Measurements from ENCODE around the gene KLHDC2. TPM values are rescaled to one million over a fixed set of nuclear protein-coding genes. Genes with fewer than 3 reads are reported as not detected.
"Not testable (repeated sequence)": the region's sequence is repeated elsewhere in the genome, so short reads cannot be mapped to it uniquely, and the experiment has no call there.

KLHDC2 gene
- total RNA-seq, 4 donors from 2014 or later = 38.4 to 74.3 (median 66.2) TPM

DNA sequence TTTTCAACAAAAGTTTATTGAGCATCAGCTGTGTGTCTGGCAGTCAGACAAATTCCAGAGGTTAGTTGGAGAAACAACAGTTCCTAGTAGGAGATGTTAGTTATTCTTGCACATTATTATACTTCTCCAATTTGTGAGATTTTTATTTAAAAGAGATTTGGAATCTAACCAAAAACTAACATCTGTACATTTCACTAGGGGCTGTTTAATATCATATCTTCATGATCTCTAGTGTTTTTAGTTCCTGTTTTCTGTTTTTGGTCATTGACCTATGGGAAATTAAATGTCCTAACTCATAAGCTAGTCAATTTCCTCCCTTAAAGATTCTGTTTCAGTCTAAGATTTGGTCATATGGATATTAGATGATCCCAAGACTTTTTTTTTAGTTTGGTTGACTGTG is 34.1 kb upstream of the KLHDC2 start:
- H3K36me3 ChIP-seq = peaks cover 0 to 60% (median 0%) of the 10 kb centered on the region in 3 donors
- TF ChIP-seq, protein P1, sequence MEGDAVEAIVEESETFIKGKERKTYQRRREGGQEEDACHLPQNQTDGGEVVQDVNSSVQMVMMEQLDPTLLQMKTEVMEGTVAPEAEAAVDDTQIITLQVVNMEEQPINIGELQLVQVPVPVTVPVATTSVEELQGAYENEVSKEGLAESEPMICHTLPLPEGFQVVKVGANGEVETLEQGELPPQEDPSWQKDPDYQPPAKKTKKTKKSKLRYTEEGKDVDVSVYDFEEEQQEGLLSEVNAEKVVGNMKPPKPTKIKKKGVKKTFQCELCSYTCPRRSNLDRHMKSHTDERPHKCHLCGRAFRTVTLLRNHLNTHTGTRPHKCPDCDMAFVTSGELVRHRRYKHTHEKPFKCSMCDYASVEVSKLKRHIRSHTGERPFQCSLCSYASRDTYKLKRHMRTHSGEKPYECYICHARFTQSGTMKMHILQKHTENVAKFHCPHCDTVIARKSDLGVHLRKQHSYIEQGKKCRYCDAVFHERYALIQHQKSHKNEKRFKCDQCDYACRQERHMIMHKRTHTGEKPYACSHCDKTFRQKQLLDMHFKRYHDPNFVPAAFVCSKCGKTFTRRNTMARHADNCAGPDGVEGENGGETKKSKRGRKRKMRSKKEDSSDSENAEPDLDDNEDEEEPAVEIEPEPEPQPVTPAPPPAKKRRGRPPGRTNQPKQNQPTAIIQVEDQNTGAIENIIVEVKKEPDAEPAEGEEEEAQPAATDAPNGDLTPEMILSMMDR (IDR thresholded peaks at IDR 0.05) = no peak
- TF ChIP-seq POLR2A (IDR thresholded peaks at IDR 0.05) (no peak), EP300 (IDR thresholded peaks at IDR 0.05) (no peak)
- no peak for DNase-seq (ENCODE audit: low spot score in 2 of 2)
- H3K27ac ChIP-seq = no peak overlapping the region
- no peak overlapping the region for H3K4me3 ChIP-seq
- no peaks in the 10 kb centered on the region for H3K4me1 ChIP-seq
- H3K9me3 ChIP-seq = no peaks in the 10 kb centered on the region
- H3K27me3 ChIP-seq = no peaks in the 10 kb centered on the region

DNA sequence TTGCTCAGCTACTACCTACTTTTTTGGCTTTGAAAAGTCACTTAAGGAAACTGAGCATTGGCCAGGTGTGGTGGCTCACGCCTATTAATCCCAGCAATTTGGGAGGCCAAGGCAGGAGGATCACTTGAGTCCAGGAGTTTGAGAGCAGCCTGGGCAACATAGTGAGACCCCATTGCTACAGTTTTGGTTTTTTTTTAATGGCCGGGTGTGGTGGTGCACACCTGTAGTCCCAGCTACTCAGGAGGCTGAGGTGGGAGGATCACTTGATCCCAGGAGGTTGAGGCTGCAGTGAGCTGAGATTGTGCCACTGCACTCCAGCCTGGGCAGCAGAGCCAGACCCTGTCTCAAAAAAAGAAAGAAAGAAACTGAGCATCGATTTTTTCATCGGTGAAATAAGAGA is 32.3 kb upstream of the KLHDC2 start:
- not testable (repeated sequence) for H3K4me3 ChIP-seq; DNase-seq (ENCODE audit: low spot score in 2 of 2); H3K9me3 ChIP-seq; H3K4me1 ChIP-seq; H3K27me3 ChIP-seq; H3K27ac ChIP-seq
- WGBS, 2 donors = 94 to 97% methylated on average over 4 of the region's 4 CpGs
- H3K36me3 ChIP-seq = peaks cover 0 to 56% (median 0%) of the 10 kb centered on the region in 3 donors

GRCh38 chr14:49745191-49745590 is 22.8 kb upstream of the KLHDC2 start:
- TF ChIP-seq, protein P1 (IDR thresholded peaks at IDR 0.05) = no peak
- TF ChIP-seq EP300 (IDR thresholded peaks at IDR 0.05) (no peak), POLR2A (IDR thresholded peaks at IDR 0.05) (no peak)
- DNase-seq (ENCODE audit: low spot score in 2 of 2) = no peak
- H3K4me1 ChIP-seq = no peaks in the 10 kb centered on the region
- 85 to 94% methylated on average over 1 of the region's 1 CpG for WGBS, 2 donors
- no peak overlapping the region for H3K4me3 ChIP-seq
- no peaks in the 10 kb centered on the region for H3K9me3 ChIP-seq
- no peaks in the 10 kb centered on the region for H3K27me3 ChIP-seq
- H3K27ac ChIP-seq = no peak overlapping the region
- peaks cover 0 to 92% (median 0%) of the 10 kb centered on the region in 3 donors for H3K36me3 ChIP-seq

GRCh38 chr14:49746476-49746875 is 21.5 kb upstream of the KLHDC2 start:
- H3K27me3 ChIP-seq; H3K9me3 ChIP-seq; DNase-seq (ENCODE audit: low spot score in 2 of 2); H3K27ac ChIP-seq; H3K4me3 ChIP-seq; H3K4me1 ChIP-seq: not testable (repeated sequence)
- peaks cover 0 to 81% (median 0%) of the 10 kb centered on the region in 3 donors for H3K36me3 ChIP-seq

DNA sequence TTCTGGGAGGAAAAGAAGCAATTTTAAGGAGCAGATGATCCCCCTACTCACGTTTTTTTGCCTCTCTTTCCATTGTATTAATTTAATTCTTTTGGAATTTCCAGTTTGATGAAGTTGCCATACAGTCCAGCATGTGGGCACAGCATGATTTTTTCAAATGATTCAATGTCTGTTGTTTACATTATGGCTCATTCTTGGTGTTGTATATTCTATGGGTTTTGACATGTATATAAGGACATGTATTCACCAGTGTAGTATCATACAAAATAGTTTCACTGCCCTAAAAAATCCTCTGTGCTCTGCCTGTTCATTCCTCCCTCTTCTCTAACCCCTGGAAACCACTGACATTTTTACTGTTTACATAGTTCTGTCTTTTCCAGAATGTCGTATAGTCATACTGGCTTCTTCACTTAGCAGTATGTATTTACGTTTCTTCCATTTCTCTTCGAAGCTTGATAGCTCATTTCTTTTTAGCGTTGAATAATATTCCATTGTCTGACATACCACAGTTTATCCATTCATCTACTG is 13.3 kb upstream of the KLHDC2 start:
- Histone ChIP-seq H3K36me3 (peaks cover 0 to 41% (median 0%) of the 10 kb centered on the region in 3 donors), H3K27ac (no peak overlapping the region), H3K9me3 (no peaks in the 10 kb centered on the region), H3K4me1 (no peaks in the 10 kb centered on the region), H3K4me3 (no peak overlapping the region), H3K27me3 (no peaks in the 10 kb centered on the region)
- no peak for DNase-seq (ENCODE audit: low spot score in 2 of 2)
- TF ChIP-seq POLR2A (IDR thresholded peaks at IDR 0.05) (no peak), EP300 (IDR thresholded peaks at IDR 0.05) (no peak)
- TF ChIP-seq, protein P1 (IDR thresholded peaks at IDR 0.05) = no peak
- 71 to 73% methylated on average over 5 of the region's 5 CpGs for WGBS, 2 donors

DNA sequence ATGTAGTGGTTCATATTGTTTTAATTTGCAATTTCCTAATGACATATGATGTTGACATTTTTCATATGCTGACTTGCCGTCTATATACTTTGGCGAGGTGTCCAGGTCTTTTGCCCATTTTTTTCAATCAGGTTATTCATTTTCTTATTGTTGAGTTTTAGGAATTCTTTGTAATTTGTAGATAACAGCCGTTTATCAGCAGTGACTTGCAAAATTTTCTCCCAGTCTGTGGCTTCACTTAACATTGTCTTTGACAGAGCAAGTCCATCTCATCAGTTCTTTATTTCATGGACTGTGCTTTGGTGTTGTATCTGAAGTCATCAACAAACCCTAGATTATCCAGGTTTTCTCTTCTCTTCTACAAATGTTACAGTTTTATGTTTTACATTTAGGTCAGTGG is 12.6 kb upstream of the KLHDC2 start:
- H3K27me3 ChIP-seq = no peaks in the 10 kb centered on the region
- WGBS, 2 donors = 86 to 93% methylated on average over 3 of the region's 3 CpGs
- DNase-seq (ENCODE audit: low spot score in 2 of 2) = no peak
- H3K9me3 ChIP-seq = no peaks in the 10 kb centered on the region
- peaks cover 0 to 33% (median 0%) of the 10 kb centered on the region in 3 donors for H3K36me3 ChIP-seq
- no peak overlapping the region for H3K27ac ChIP-seq
- no peak overlapping the region for H3K4me3 ChIP-seq
- no peaks in the 10 kb centered on the region for H3K4me1 ChIP-seq
- TF ChIP-seq POLR2A (IDR thresholded peaks at IDR 0.05) = no peak
- TF ChIP-seq EP300 (IDR thresholded peaks at IDR 0.05) = no peak
- TF ChIP-seq, protein P1 (IDR thresholded peaks at IDR 0.05) = no peak
